IgD-negative memory B cell (primary cell): Measurements from ENCODE around the gene DEFB124. TPM values are rescaled to one million over a fixed set of nuclear protein-coding genes. Genes with fewer than 3 reads are reported as not detected.
A peak's percentile ranks its signal among the peaks of the same experiment; 100 is the strongest.

Experiments
- H3K27ac Mint-ChIP-seq, 3 donors: one replicate each; pipeline ENCODE4 v1.8.0; 2020 to 2022; ENCODE audit warnings: mild to moderate bottlenecking in 3 of 3, mixed read lengths in 3 of 3, moderate library complexity in 1 of 3
- H3K27me3 Mint-ChIP-seq: one replicate; pipeline ENCODE4 v1.8.0; 2021; ENCODE audit warnings: mixed read lengths
- H3K36me3 Mint-ChIP-seq: one replicate; pipeline ENCODE4 v1.8.0; 2020; ENCODE audit warnings: mild to moderate bottlenecking, mixed read lengths
- H3K4me1 Mint-ChIP-seq, 3 donors: one replicate each; pipeline ENCODE4 v1.8.0; 2020 to 2022; ENCODE audit warnings: mixed read lengths in 3 of 3, mild to moderate bottlenecking in 1 of 3
- H3K4me3 Mint-ChIP-seq, 4 donors: one replicate each; pipeline ENCODE4 v1.8.0; 2020 to 2022; ENCODE audit warnings: mild to moderate bottlenecking in 4 of 4, mixed read lengths in 4 of 4, moderate library complexity in 3 of 4
- H3K9me3 Mint-ChIP-seq, 3 donors: one replicate each; pipeline ENCODE4 v1.8.0; 2020 to 2021; ENCODE audit warnings: mixed read lengths in 3 of 3, mild to moderate bottlenecking in 1 of 3
- polyA plus RNA-seq: library from polyadenylated mRNA; unstranded; fragments of 300-500 nt; fragmentation: Illumina TruSeq; gene quantifications from one replicate; pipeline ENCODE4 v1.2.3, GENCODE V29; 2021

The DEFB124 gene
- polyA plus RNA-seq, 1 donor from 2014 or later, result not detected

DNA sequence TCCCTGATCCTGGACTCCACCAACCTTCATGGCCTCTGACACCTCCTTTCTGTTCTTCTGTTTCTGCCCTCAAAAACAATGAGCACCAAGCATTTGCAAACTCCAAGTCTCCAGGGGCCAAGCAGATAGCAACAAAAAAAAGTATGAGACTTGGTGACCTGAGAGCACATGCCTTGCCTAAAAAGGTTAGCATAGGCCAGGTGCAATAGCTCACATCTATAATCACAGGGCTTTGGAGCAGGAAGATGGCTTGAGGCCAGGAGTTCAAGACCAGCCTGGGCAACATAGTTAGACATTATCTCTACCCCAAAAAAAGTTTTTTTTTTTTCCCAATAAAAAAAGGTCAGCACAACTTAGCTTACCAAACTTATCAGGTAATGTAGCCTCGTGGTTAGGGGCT, 25.6 kb upstream of the DEFB124 start:
- H3K27ac Mint-ChIP-seq, result no peak overlapping the region
- peaks cover 6% of the 10 kb centered on the region for H3K27me3 Mint-ChIP-seq
- H3K9me3 Mint-ChIP-seq, result no peaks in the 10 kb centered on the region
- H3K4me3 Mint-ChIP-seq, result no peak overlapping the region
- H3K4me1 Mint-ChIP-seq, result peaks cover 0 to 2% (median 0%) of the 10 kb centered on the region in 3 donors
- H3K36me3 Mint-ChIP-seq, result no peaks in the 10 kb centered on the region

DNA sequence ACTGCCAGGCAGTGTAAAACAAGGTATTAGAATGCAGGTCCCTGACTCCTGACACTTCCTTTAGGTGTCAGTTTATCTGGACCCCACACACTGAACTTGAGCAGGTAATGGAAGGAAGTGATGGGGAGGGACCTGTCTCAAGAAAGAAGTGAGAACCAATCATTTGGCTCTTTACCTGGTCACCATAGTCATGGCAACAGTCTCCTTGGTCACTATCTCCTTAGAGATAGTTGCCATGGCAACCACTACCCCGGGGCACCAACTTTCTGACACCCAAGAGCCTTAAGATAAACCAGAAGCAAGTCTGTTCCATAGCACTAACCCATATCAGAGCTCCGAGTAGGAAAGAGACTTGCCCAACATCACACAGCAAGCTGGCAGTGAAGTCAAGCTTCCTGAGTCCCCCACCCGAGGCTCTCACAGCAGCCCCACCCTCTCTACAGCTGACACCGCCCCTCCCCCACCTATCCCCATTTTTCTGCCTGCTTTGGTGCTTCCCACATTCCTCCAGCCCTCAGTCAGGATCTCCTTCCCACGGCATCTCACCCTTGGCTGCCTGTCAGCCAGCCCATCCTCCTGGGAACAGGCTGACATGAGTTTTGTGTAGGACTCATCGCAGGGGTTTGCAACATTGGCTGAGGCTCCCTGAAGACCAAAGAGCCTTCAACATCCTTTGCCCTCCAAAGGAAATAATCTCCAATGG, 23.1 kb upstream of the DEFB124 start:
- H3K9me3 Mint-ChIP-seq, result no peaks in the 10 kb centered on the region
- no peaks in the 10 kb centered on the region for H3K4me1 Mint-ChIP-seq
- no peak overlapping the region for H3K4me3 Mint-ChIP-seq
- H3K36me3 Mint-ChIP-seq, result no peaks in the 10 kb centered on the region
- H3K27ac Mint-ChIP-seq, result no peak overlapping the region
- H3K27me3 Mint-ChIP-seq, result peaks cover 6% of the 10 kb centered on the region

DNA sequence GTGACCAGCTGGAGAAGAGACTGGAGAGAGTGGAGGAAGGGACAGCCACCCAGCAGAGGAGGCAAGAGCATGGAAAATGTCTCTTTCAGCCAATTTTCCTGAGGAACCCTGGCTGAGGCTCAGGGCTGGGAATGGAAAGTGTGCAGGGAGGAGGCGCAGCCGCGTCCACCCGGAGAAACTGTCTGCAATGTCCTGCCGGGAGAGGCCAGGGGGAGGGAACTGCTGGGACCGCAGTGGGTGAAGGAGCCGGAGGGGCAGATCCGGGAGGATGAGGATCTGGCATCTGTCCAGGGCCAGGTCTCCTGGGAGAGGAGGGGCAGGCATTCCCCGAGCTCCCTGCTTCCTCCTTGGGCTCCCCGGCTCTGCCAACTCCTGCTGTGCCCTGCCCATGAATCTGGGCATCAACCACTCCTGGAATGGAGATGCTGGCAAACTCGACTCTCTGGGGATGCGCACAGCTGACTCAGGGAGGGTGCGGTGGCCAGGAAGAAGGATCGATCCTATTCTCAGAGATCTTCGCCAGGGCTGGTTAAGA, 21.9 kb upstream of the DEFB124 start:
- H3K27me3 Mint-ChIP-seq, result peaks cover 6% of the 10 kb centered on the region
- H3K4me3 Mint-ChIP-seq, result no peak overlapping the region
- H3K36me3 Mint-ChIP-seq, result no peaks in the 10 kb centered on the region
- no peak overlapping the region for H3K27ac Mint-ChIP-seq
- H3K4me1 Mint-ChIP-seq, result no peaks in the 10 kb centered on the region
- H3K9me3 Mint-ChIP-seq, result no peaks in the 10 kb centered on the region

DNA sequence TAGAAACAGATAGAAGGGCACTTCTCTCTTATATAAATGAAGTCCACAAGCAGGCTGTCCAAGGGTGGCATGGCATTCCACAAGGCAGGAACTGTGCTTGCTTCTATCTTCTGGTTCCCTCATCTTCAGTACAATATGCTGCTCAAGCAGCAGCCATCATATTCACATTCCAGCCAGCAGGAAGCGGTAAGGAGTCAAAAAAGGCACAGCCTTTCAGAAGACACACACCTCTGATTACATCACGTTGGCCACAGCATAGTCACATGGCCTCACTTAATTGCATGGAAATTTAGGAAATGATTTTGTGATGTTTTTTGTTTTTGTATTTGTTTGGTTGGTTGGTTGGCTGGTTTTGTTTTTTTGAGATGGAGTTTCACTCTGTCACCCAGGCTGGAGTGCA, 19.2 kb upstream of the DEFB124 start:
- Mint-ChIP-seq H3K27ac (no peak overlapping the region), H3K36me3 (peaks cover 1% of the 10 kb centered on the region), H3K27me3 (peaks cover 6% of the 10 kb centered on the region), H3K4me1 (no peaks in the 10 kb centered on the region), H3K4me3 (no peak overlapping the region), H3K9me3 (no peaks in the 10 kb centered on the region)

GRCh38 chr20:31490752-31491151, 15.8 kb upstream of the DEFB124 start:
- Mint-ChIP-seq H3K36me3 (peaks cover 1% of the 10 kb centered on the region), H3K9me3 (no peaks in the 10 kb centered on the region), H3K27ac (no peak overlapping the region), H3K4me3 (no peak overlapping the region), H3K27me3 (peaks cover 3% of the 10 kb centered on the region), H3K4me1 (no peaks in the 10 kb centered on the region)

- H3K9me3 Mint-ChIP-seq, result no peaks in the 10 kb centered on the region
- H3K27me3 Mint-ChIP-seq, result peaks cover 19% of the 10 kb centered on the region
These were observed 14.2 kb upstream of the DEFB124 start for GRCh38 chr20:31489152-31489551.

GRCh38 chr20:31488115-31488514, 13.2 kb upstream of the DEFB124 start:
- Mint-ChIP-seq H3K4me1 (peaks cover 0 to 2% (median 0%) of the 10 kb centered on the region in 3 donors), H3K36me3 (peaks cover 1% of the 10 kb centered on the region), H3K27ac (no peak overlapping the region), H3K4me3 (no peak overlapping the region), H3K9me3 (no peaks in the 10 kb centered on the region), H3K27me3 (peaks cover 19% of the 10 kb centered on the region)

More at GRCh38 chr20:31489152-31489551, 14.2 kb upstream of the DEFB124 start:
- peak overlapping the region in 1 of 3 donors; percentile 16 for H3K27ac Mint-ChIP-seq
- peak overlapping the region in 1 of 4 donors; percentile 76 for H3K4me3 Mint-ChIP-seq
- H3K36me3 Mint-ChIP-seq, result peaks cover 1% of the 10 kb centered on the region
- H3K4me1 Mint-ChIP-seq, result peaks cover 0 to 2% (median 0%) of the 10 kb centered on the region in 3 donors

- peaks cover 1% of the 10 kb centered on the region for H3K36me3 Mint-ChIP-seq
- H3K4me3 Mint-ChIP-seq, result no peak overlapping the region
- H3K9me3 Mint-ChIP-seq, result no peaks in the 10 kb centered on the region
- peaks cover 22% of the 10 kb centered on the region for H3K27me3 Mint-ChIP-seq
- H3K4me1 Mint-ChIP-seq, result peaks cover 0 to 2% (median 0%) of the 10 kb centered on the region in 3 donors
- H3K27ac Mint-ChIP-seq, result no peak overlapping the region
These were observed 10.8 kb upstream of the DEFB124 start for GRCh38 chr20:31485450-31486339.

GRCh38 chr20:31484001-31484400, 9.1 kb upstream of the DEFB124 start:
- no peak overlapping the region for H3K4me3 Mint-ChIP-seq
- peaks cover 25% of the 10 kb centered on the region for H3K27me3 Mint-ChIP-seq
- peaks cover 2% of the 10 kb centered on the region for H3K36me3 Mint-ChIP-seq
- H3K9me3 Mint-ChIP-seq, result no peaks in the 10 kb centered on the region
- H3K4me1 Mint-ChIP-seq, result peaks cover 0 to 2% (median 0%) of the 10 kb centered on the region in 3 donors
- no peak overlapping the region for H3K27ac Mint-ChIP-seq

- H3K4me1 Mint-ChIP-seq, result peaks cover 13 to 20% (median 14%) of the 10 kb centered on the region in 3 donors
- peaks cover 0 to 2% (median 0%) of the 10 kb centered on the region in 3 donors for H3K9me3 Mint-ChIP-seq
- H3K4me3 Mint-ChIP-seq, result no peak overlapping the region
- no peak overlapping the region for H3K27ac Mint-ChIP-seq
- H3K36me3 Mint-ChIP-seq, result peaks cover 4% of the 10 kb centered on the region
- peaks cover 34% of the 10 kb centered on the region for H3K27me3 Mint-ChIP-seq
These were observed 1.8 kb upstream of the DEFB124 start for GRCh38 chr20:31476643-31477215.

DNA sequence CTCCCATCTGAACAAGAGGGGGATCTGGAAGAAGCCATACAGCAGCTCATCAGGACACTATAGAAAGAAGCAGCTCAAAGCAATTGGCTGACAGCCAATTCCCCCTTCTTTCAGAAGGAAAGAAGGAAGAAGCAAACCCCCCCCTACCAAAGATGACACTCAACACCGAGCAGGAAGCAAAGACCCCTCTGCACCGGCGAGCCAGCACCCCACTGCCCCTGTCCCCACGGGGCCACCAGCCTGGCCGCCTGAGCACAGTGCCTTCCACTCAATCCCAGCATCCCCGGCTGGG, 1.3 kb upstream of the DEFB124 start:
- H3K4me3 Mint-ChIP-seq, result peak overlapping the region in 1 of 4 donors; percentile 49
- peaks cover 13 to 20% (median 14%) of the 10 kb centered on the region in 3 donors for H3K4me1 Mint-ChIP-seq
- H3K36me3 Mint-ChIP-seq, result peaks cover 4% of the 10 kb centered on the region
- peaks cover 0 to 2% (median 0%) of the 10 kb centered on the region in 3 donors for H3K9me3 Mint-ChIP-seq
- H3K27me3 Mint-ChIP-seq, result peaks cover 32% of the 10 kb centered on the region
- no peak overlapping the region for H3K27ac Mint-ChIP-seq

DNA sequence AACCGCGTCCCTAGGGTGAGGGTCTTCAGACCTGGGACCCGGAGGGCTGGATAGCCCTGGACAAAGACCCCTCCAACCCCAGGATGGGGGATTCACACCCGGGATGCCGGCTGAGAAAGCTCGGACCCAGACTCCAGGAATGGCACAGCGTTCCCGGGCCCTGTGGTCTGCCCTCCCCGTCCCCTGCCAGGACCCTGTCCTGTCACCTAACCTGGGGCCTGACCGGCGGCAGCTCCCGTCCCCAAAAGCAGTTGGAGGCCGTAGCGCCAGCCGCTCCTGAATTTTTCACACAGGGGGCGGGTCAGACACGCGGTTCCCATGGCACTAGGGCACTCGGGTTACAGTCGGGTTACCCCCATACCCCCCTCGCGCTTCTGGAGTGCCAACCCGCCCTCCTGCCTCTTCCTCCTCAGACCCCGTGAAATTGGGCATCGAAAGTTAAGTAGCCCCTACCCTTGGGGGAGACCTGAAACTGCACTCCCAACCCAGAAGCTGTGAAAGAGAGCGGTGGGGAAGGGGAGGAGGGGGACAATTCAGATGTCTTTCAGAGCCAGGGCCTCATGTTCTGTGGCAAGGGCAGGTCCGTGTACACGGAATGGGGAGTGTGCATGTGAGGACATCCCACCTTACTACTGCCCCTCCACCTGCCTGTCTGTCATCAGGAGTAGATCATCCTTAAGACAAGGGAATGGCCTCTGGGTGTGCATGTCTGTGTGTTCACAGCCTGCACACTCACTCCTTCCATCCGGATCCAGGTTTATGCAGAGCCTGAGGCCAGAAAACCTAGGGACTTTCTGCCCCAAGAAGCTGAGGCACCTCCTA, 756 bp upstream of the DEFB124 start:
- no peak overlapping the region for H3K27ac Mint-ChIP-seq
- H3K4me1 Mint-ChIP-seq, result peaks cover 13 to 20% (median 14%) of the 10 kb centered on the region in 3 donors
- peaks cover 31% of the 10 kb centered on the region for H3K27me3 Mint-ChIP-seq
- H3K9me3 Mint-ChIP-seq, result peaks cover 0 to 2% (median 0%) of the 10 kb centered on the region in 3 donors
- peaks cover 4% of the 10 kb centered on the region for H3K36me3 Mint-ChIP-seq
- H3K4me3 Mint-ChIP-seq, result peak overlapping the region in 1 of 4 donors; percentile 49

- H3K27ac Mint-ChIP-seq, result no peak overlapping the region
- H3K4me3 Mint-ChIP-seq, result peak overlapping the region in 2 of 4 donors; percentile 10 to 63
- H3K4me1 Mint-ChIP-seq, result peaks cover 13 to 20% (median 14%) of the 10 kb centered on the region in 3 donors
- H3K9me3 Mint-ChIP-seq, result peaks cover 0 to 2% (median 0%) of the 10 kb centered on the region in 3 donors
- H3K36me3 Mint-ChIP-seq, result peaks cover 2% of the 10 kb centered on the region
- H3K27me3 Mint-ChIP-seq, result peaks cover 28% of the 10 kb centered on the region
These were observed 860 bp downstream of the DEFB124 start for GRCh38 chr20:31474097-31474436.

DNA sequence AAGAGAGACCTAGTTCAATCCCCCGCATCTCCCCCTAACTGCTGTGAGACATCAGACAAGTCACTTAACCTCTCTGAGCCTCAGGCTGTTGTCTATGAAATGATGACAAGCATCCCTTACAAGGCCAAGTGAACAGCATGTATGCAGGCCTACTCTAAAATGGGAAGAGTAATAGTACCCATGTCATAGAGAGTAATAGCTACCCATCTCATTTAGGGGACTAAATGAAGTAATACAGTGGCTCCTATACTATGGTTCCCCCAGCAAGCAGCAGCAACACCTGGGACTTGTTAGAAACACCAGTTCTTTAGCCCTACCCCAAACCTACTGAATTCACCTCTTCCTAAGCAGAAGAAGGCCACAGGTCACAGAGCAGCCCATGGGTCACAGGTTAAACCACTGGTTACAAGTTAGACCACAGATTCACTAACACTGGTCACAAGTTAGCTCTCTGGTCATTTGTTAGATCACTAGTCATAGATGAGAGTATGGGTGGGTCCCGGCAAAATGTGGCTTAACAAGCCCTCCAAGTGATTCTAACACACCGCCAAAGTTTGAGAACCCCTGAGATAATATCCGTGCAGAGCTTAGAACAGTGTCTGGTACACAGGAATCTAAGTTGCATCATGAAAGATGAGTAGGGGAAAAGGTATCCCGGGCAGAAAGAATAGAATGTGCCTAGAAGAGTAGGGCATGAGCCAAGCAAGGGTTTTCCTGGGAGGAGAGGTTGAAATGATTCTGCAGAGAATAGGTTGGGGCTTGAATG, 1.4 kb downstream of the DEFB124 start:
- Mint-ChIP-seq H3K27ac (no peak overlapping the region), H3K36me3 (peaks cover 2% of the 10 kb centered on the region), H3K4me3 (peak overlapping the region in 2 of 4 donors; percentile 10 to 63), H3K4me1 (peaks cover 13 to 20% (median 14%) of the 10 kb centered on the region in 3 donors), H3K9me3 (peaks cover 0 to 2% (median 0%) of the 10 kb centered on the region in 3 donors), H3K27me3 (peaks cover 26% of the 10 kb centered on the region)
